ENCODE measurements around the gene SLC7A6. TPM values are rescaled to one million over a fixed set of nuclear protein-coding genes. Genes with fewer than 3 reads are reported as not detected.

Gene SLC7A6
- total and polyA plus RNA-seq, 2 of the 13 experiments (the other 11 are each of a cell fraction or from before 2014, with no cell fraction given), result 35.8 to 70.8 TPM

DNA sequence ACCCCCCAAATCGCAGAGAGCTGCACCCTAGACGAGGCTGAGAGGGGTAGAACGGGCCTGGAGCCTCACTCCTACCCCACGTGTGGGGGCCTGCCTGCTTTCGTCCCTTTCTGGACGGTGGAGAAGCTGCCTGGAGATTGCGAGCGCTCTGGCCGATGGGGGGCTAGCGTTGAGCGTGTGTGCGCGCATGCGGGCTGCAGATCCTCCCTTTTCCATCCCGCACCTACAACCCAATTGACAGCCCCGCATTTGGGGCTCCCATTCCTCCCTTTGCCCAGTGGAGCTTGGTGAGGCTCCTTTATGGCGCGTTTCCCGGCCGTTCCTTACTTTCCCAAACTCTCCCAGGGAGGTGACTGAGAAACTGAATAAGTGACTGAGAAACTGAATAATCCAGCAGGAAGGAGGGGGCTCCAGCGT lies 27.5 kb upstream of the SLC7A6 start (continued):
- TF ChIP-seq ISL2 (CRISPR knock-in tag; IDR thresholded peaks at IDR 0.05) (no peak), ZNF556 (CRISPR knock-in tag; IDR thresholded peaks at IDR 0.05; ENCODE audit: borderline replicate concordance) (no peak), ATF1 (CRISPR knock-in tag; IDR thresholded peaks at IDR 0.05) (no peak), ZNF446 (CRISPR knock-in tag; IDR thresholded peaks at IDR 0.05) (0 out of 2 replicates have a peak, but pooled peaks have one; percentile 11), SRY (CRISPR knock-in tag; IDR thresholded peaks at IDR 0.05) (0 out of 2 replicates have a peak, but pooled peaks have one; percentile 22), PLRG1 (conservative IDR thresholded peaks at IDR 0.05) (no peak), HDAC6 (IDR thresholded peaks at IDR 0.05; ENCODE audit: low read depth, low read length) (no peak), RFXANK (CRISPR knock-in tag; IDR thresholded peaks at IDR 0.05) (no peak), MXI1 (IDR thresholded peaks at IDR 0.05; ENCODE audit: borderline replicate concordance, low read depth, low read length) (peak; percentile 27; the same call in 1 of the 3 replicates), ZNF12 (CRISPR knock-in tag; IDR thresholded peaks at IDR 0.05) (0 out of 2 replicates have a peak, but pooled peaks have one; percentile 45), CREM (IDR thresholded peaks at IDR 0.05) (no peak), CREM (CRISPR knock-in tag; IDR thresholded peaks at IDR 0.05) (no peak), EZH2 (conservative IDR thresholded peaks at IDR 0.05; ENCODE audit: low read depth, low read length) (no peak), ZNF441 (CRISPR knock-in tag; IDR thresholded peaks at IDR 0.05; ENCODE audit: borderline replicate concordance) (no peak), ZNF362 (CRISPR knock-in tag; IDR thresholded peaks at IDR 0.05; ENCODE audit: borderline replicate concordance) (no peak), ARNT2 (CRISPR knock-in tag; IDR thresholded peaks at IDR 0.05; ENCODE audit: low read depth) (no peak), GTF3A (CRISPR knock-in tag; conservative IDR thresholded peaks at IDR 0.05) (no peak), MED13 (CRISPR knock-in tag; IDR thresholded peaks at IDR 0.05) (no peak), ZNF775 (CRISPR knock-in tag; IDR thresholded peaks at IDR 0.05; ENCODE audit: borderline replicate concordance) (0 out of 2 replicates have a peak, but pooled peaks have one; percentile 6), ZSCAN22 (CRISPR knock-in tag; IDR thresholded peaks at IDR 0.05) (peak; percentile 31; the same call in 1 of the 2 replicates)
- TF ChIP-seq, protein P1, sequence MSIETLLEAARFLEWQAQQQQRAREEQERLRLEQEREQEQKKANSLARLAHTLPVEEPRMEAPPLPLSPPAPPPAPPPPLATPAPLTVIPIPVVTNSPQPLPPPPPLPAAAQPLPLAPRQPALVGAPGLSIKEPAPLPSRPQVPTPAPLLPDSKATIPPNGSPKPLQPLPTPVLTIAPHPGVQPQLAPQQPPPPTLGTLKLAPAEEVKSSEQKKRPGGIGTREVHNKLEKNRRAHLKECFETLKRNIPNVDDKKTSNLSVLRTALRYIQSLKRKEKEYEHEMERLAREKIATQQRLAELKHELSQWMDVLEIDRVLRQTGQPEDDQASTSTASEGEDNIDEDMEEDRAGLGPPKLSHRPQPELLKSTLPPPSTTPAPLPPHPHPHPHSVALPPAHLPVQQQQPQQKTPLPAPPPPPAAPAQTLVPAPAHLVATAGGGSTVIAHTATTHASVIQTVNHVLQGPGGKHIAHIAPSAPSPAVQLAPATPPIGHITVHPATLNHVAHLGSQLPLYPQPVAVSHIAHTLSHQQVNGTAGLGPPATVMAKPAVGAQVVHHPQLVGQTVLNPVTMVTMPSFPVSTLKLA (IDR thresholded peaks at IDR 0.05), result no peak
- TF ChIP-seq, protein P2, sequence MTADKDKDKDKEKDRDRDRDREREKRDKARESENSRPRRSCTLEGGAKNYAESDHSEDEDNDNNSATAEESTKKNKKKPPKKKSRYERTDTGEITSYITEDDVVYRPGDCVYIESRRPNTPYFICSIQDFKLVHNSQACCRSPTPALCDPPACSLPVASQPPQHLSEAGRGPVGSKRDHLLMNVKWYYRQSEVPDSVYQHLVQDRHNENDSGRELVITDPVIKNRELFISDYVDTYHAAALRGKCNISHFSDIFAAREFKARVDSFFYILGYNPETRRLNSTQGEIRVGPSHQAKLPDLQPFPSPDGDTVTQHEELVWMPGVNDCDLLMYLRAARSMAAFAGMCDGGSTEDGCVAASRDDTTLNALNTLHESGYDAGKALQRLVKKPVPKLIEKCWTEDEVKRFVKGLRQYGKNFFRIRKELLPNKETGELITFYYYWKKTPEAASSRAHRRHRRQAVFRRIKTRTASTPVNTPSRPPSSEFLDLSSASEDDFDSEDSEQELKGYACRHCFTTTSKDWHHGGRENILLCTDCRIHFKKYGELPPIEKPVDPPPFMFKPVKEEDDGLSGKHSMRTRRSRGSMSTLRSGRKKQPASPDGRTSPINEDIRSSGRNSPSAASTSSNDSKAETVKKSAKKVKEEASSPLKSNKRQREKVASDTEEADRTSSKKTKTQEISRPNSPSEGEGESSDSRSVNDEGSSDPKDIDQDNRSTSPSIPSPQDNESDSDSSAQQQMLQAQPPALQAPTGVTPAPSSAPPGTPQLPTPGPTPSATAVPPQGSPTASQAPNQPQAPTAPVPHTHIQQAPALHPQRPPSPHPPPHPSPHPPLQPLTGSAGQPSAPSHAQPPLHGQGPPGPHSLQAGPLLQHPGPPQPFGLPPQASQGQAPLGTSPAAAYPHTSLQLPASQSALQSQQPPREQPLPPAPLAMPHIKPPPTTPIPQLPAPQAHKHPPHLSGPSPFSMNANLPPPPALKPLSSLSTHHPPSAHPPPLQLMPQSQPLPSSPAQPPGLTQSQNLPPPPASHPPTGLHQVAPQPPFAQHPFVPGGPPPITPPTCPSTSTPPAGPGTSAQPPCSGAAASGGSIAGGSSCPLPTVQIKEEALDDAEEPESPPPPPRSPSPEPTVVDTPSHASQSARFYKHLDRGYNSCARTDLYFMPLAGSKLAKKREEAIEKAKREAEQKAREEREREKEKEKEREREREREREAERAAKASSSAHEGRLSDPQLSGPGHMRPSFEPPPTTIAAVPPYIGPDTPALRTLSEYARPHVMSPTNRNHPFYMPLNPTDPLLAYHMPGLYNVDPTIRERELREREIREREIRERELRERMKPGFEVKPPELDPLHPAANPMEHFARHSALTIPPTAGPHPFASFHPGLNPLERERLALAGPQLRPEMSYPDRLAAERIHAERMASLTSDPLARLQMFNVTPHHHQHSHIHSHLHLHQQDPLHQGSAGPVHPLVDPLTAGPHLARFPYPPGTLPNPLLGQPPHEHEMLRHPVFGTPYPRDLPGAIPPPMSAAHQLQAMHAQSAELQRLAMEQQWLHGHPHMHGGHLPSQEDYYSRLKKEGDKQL (CRISPR knock-in tag; IDR thresholded peaks at IDR 0.05; ENCODE audit: low read depth), result no peak
- TF ChIP-seq, protein P3, sequence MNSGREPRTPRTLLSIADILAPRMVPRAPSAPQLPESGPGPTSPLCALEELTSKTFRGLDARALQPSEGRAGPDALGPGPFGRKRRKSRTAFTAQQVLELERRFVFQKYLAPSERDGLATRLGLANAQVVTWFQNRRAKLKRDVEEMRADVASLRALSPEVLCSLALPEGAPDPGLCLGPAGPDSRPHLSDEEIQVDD (CRISPR knock-in tag; IDR thresholded peaks at IDR 0.05; ENCODE audit: borderline replicate concordance), result no peak; the same call in 1 of the 2 replicates
- TF ChIP-seq, protein P4, sequence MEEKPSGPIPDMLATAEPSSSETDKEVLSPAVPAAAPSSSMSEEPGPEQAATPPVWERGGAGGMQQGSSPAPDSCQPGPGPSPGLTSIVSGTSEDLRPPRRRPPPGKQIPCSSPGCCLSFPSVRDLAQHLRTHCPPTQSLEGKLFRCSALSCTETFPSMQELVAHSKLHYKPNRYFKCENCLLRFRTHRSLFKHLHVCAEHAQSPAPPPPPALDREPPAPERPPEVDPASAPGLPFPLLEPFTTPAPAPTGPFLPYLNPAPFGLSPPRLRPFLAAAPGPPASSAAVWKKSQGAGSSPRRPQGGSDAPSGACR (CRISPR knock-in tag; IDR thresholded peaks at IDR 0.05), result no peak; the same call in 1 of the 2 replicates
